GM12878 (cell line): ENCODE data around the gene LRRC3. TPM values are rescaled to one million over a fixed set of nuclear protein-coding genes. Genes with fewer than 3 reads are reported as not detected.
"Not testable (repeated sequence)": the region's sequence is repeated elsewhere in the genome, so short reads cannot be mapped to it uniquely, and the experiment has no call there.

Source experiments
- ATAC-seq: fragments of 200-7000 bp; cut with Tn5 transposase; 3 replicates; pipeline ENCODE4 v1.9.1; 2020; ENCODE audit warnings: mild to moderate bottlenecking, moderate library complexity
- BruUV-seq: library from RNA; stranded (reverse); fragments of 400-500 nt; replicated peaks from 2 replicates; lab custom pipeline; 2021; lab: Mats Ljungman, UMichigan
- CTCF ChIA-PET: fragments of 300-600 bp; sonication (Branson Sonifier 250); formaldehyde crosslinking; extraction: SDS; loops from one replicate; lab custom pipeline; 2021; ENCODE audit warnings: inconsistent platforms; lab: Yijun Ruan, JAX
- POLR2A ChIA-PET: fragments of 350-600 bp; formaldehyde crosslinking; extraction: SDS; loops from one replicate; lab custom pipeline; 2021; ENCODE audit warnings: inconsistent platforms; lab: Charles Lee
- RAD21 ChIA-PET: fragments of 300-600 bp; sonication (Branson Sonifier 250); formaldehyde crosslinking; loops from one replicate; lab custom pipeline; 2023; ENCODE audit warnings: antibody characterized with exemption; ENCODE audit not compliant: unreplicated experiment; lab: Charles Lee
- SMC1A ChIA-PET: fragments of 300-600 bp; sonication (Branson Sonifier 250); formaldehyde crosslinking; loops from one replicate; lab custom pipeline; 2023; ENCODE audit not compliant: unreplicated experiment, uncharacterized antibody; lab: Charles Lee
- DNase-seq: peaks from one replicate; pipeline ENCODE4 v3.0.0-alpha.2; 2011; ENCODE audit warnings: low read depth, low spot score
- FAIRE-seq: peaks from 3 replicates; lab custom pipeline; 2011; peaks lifted over from hg19 to GRCh38; lab: Jason Lieb, UNC
- H2AFZ ChIP-seq: 2 replicates; pipeline ENCODE4 v1.6.0; 2011; ENCODE audit warnings: low read depth, low read length, control low read depth; ENCODE audit not compliant: control insufficient read depth
- H3K27ac ChIP-seq: 2 replicates; pipeline ENCODE4 v1.5.1; 2011; ENCODE audit warnings: control low read depth; ENCODE audit not compliant: control insufficient read depth, insufficient read depth
- H3K27me3 ChIP-seq, 2 experiments: replicated peaks in 1 of 2; 2 replicates each; pipeline versions ENCODE4 v1.6.0 to v1.6.1; 2011; ENCODE audit warnings: low read length in 1 of 2; ENCODE audit not compliant: control insufficient read depth in 2 of 2, insufficient read depth in 2 of 2
- H3K36me3 ChIP-seq, 2 experiments: 2 replicates each; pipeline ENCODE4 v1.5.1; 2011; ENCODE audit warnings: low read length in 1 of 2; ENCODE audit not compliant: control insufficient read depth in 2 of 2, insufficient read depth in 2 of 2
- H3K4me1 ChIP-seq: 2 replicates; pipeline ENCODE4 v1.6.1; 2011; ENCODE audit warnings: mild to moderate bottlenecking, low read length, moderate library complexity, mixed read lengths; ENCODE audit not compliant: control insufficient read depth, insufficient read depth
- H3K4me2 ChIP-seq: 2 replicates; pipeline ENCODE4 v1.6.0; 2011; ENCODE audit warnings: control low read depth; ENCODE audit not compliant: control insufficient read depth, insufficient read depth
- H3K4me3 ChIP-seq: fragments of 200-600 bp; sonication (generic); 2 replicates; pipeline ENCODE4 v1.5.1; 2016
- H3K79me2 ChIP-seq: 2 replicates; pipeline ENCODE4 v1.6.0; 2011; ENCODE audit warnings: low read length; ENCODE audit not compliant: control insufficient read depth, insufficient read depth
- H3K9ac ChIP-seq: 2 replicates; pipeline ENCODE4 v1.8.0; 2011; ENCODE audit warnings: low read length, control low read depth, mixed read lengths; ENCODE audit not compliant: control insufficient read depth, insufficient read depth
- H3K9me3 ChIP-seq: replicated peaks from 3 replicates; pipeline ENCODE4 v1.5.1; 2011; ENCODE audit warnings: mild to moderate bottlenecking, low read length; ENCODE audit not compliant: control insufficient read depth, insufficient read depth
- H4K20me1 ChIP-seq: 2 replicates; pipeline ENCODE4 v1.6.0; 2011; ENCODE audit not compliant: control insufficient read depth, insufficient read depth
- JUNB ChIP-seq: IDR thresholded peaks from 2 replicates; pipeline ENCODE4 v1.6.1; 2016; ENCODE audit warnings: antibody characterized with exemption, mild to moderate bottlenecking
- NFIC ChIP-seq: IDR thresholded peaks from 2 replicates; pipeline ENCODE4 v1.6.1; 2012; ENCODE audit warnings: low read depth, mild to moderate bottlenecking, inconsistent platforms, low read length, moderate library complexity
- WGBS: methylation state at CpG from one replicate; pipeline ENCODE4 v1.1.6; 2016; ENCODE audit warnings: low lambda C conversion rate; ENCODE audit not compliant: insufficient replicate concordance, insufficient coverage; ENCODE audit errors: missing lambda C conversion rate; 5-methylcytosine and 5-hydroxymethylcytosine counted together
- in situ Hi-C: fragments of 300-500 bp; cut with MboI; formaldehyde crosslinking; loops from 9 replicates; pipeline ENCODE4 v1.14.3; 2018; ENCODE audit warnings: mixed read lengths
- intact Hi-C: fragments of 100-400 bp; cut with micrococcal nuclease; formaldehyde crosslinking; loops from one replicate; pipeline ENCODE4 v1.14.2; 2022; ENCODE audit not compliant: unreplicated experiment
- polyA plus RNA-seq, 11 experiments: library from polyadenylated mRNA; depleted of rRNA in 4 of 11; unstranded in 6 of 11; stranded (reverse) in 5 of 11; fragments of >200 nt; fragmentation: Nextera tagmentation in 4 of 11; fragmentation: Illumina TruSeq in 1 of 11; extraction: Ambion mirVana in 4 of 11; extraction: Trizol in 1 of 11; gene quantifications; 1 replicate in 1 of 11; 2 replicates in 10 of 11; pipeline versions ENCODE4 v1.2.1 to v1.2.3, GENCODE V29; 2011 to 2016; ENCODE audit warnings: inconsistent platforms in 2 of 11, missing spikeins in 2 of 11, low read depth in 1 of 11
- total RNA-seq, 4 experiments: library from RNA; depleted of rRNA in 3 of 4; stranded (reverse); fragments of >200 nt in 3 of 4; fragmentation: Illumina TruSeq in 1 of 4; extraction: Trizol in 1 of 4; gene quantifications; 2 replicates each; pipeline versions ENCODE4 v1.2.1 to v1.2.3, GENCODE V29; 2013 to 2021

Gene LRRC3
- total and polyA plus RNA-seq, 10 of the 15 experiments (the other 5 are each of a cell fraction or from before 2014, with no cell fraction given), result 0.02 to 0.31 (median 0.09) TPM; not detected in 1

DNA sequence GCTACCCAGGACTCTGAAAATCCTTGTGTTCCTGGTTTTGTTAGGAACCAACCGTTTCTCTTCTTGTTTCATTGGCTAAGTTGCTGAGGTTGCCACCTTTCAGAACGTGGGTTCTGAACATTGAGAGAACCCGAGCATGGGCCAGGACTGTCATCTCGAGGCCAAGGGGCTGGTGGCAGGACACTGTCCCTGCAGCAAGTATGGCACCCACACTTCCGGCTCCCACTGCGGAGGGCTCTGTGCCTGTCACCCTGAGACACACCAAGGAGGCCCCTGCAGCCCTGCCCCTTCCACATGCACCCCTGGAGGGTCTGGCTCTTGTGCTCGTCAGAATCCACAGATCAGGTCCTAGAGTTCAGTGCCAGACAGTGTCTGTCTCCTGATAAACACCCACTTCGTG lies 39.1 kb upstream of the LRRC3 start:
- Histone ChIP-seq H3K79me2 (no peaks in the 10 kb centered on the region), H2AFZ (no peak overlapping the region), H3K27ac (no peak overlapping the region), H3K27me3 (no peaks in the 10 kb centered on the region), H4K20me1 (no peaks in the 10 kb centered on the region), H3K4me3 (no peak overlapping the region), H3K4me1 (no peaks in the 10 kb centered on the region)
- no peak for ATAC-seq
- no TSS peak for BruUV-seq
- intact Hi-C loops (no loop called here), in situ Hi-C loops (no loop called here)
- ChIA-PET RAD21 (no interaction called here), SMC1A (no interaction called here), CTCF (no interaction called here), POLR2A (no interaction called here)
- WGBS, result 37% methylated on average over 8 of the region's 8 CpGs
- TF ChIP-seq NFIC (no peak), JUNB (no peak)
- TF ChIP-seq, all 136 proteins: peak for 0
- no peaks in the 10 kb centered on the region; a peak in 1 of 4 replicates for H3K36me3 ChIP-seq
- no peak overlapping the region for H3K9ac ChIP-seq
- FAIRE-seq (no peak), DNase-seq (no peak)
- H3K4me2 ChIP-seq, result no peak overlapping the region
- no peaks in the 10 kb centered on the region; the same call in 2 of the 3 replicates for H3K9me3 ChIP-seq

DNA sequence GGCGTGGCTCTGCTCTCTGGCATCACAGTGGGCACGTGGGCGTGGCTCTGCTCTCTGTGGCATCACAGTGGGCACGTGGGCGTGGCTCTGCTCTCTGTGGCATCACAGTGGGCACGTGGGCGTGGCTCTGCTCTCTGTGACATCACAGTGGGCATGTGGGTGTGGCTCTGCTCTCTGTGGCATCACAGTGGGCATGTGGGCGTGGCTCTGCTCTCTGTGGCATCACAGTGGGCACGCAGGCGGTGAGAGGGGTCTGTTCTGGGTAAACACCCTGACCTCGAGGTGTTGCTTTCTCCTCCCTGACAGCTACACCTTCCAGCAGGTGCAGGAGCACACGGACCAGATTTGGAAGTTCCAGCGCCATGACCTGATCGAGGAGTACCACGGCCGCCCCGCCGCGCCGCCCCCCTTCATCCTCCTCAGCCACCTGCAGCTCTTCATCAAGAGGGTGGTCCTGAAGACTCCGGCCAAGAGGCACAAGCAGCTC lies 37.6 kb upstream of the LRRC3 start:
- POLR2A ChIA-PET, H3K79me2 ChIP-seq, H4K20me1 ChIP-seq, H2AFZ ChIP-seq, DNase-seq, SMC1A ChIA-PET, H3K4me1 ChIP-seq, ATAC-seq, in situ Hi-C loops, FAIRE-seq, H3K9me3 ChIP-seq, H3K27me3 ChIP-seq, H3K36me3 ChIP-seq, intact Hi-C loops, H3K4me2 ChIP-seq, RAD21 ChIA-PET, BruUV-seq, CTCF ChIA-PET, H3K9ac ChIP-seq, H3K4me3 ChIP-seq, H3K27ac ChIP-seq: not testable (repeated sequence)
- WGBS, result 77% methylated on average over 21 of the region's 21 CpGs
